PC-9 (cell line): ENCODE measurements around the gene GLRB. TPM values are rescaled to one million over a fixed set of nuclear protein-coding genes. Genes with fewer than 3 reads are reported as not detected.
A peak's percentile ranks its signal among the peaks of the same experiment; 100 is the strongest.

ENCODE experiments used
- Bru-seq: library from RNA; stranded (reverse); fragments of 400-500 nt; gene quantifications from one replicate; lab custom pipeline; 2021; lab: Mats Ljungman, UMichigan
- BruChase-seq, 2 experiments: library from RNA; stranded (reverse); fragments of 400-500 nt; gene quantifications; one replicate each; lab custom pipeline; 2021; lab: Mats Ljungman, UMichigan
- BruUV-seq: library from RNA; stranded (reverse); fragments of 400-500 nt; replicated peaks from 2 replicates; lab custom pipeline; 2021; lab: Mats Ljungman, UMichigan
- CTCF ChIA-PET: fragments of 300-600 bp; sonication (Branson Sonifier 250); formaldehyde crosslinking; loops from one replicate; lab custom pipeline; 2022; ENCODE audit warnings: antibody characterized with exemption; lab: Charles Lee
- POLR2A ChIA-PET: fragments of 300-600 bp; sonication (Branson Sonifier 250); formaldehyde crosslinking; loops from one replicate; lab custom pipeline; 2022; ENCODE audit warnings: antibody characterized with exemption; ENCODE audit not compliant: unreplicated experiment; lab: Charles Lee
- DNase-seq, 2 experiments: peaks; one replicate each; pipeline versions ENCODE4 v3.0.0 to v3.0.0-alpha.2; 2015 to 2022; ENCODE audit warnings: mixed read lengths in 1 of 2
- H2AFZ ChIP-seq: fragments of 200-600 bp; sonication (generic); 2 replicates; pipeline ENCODE4 v1.8.1; 2017; ENCODE audit warnings: antibody characterized with exemption
- H3F3A ChIP-seq: fragments of 200-600 bp; sonication (generic); 2 replicates; pipeline ENCODE4 v1.8.1; 2017; ENCODE audit warnings: antibody characterized with exemption, mild to moderate bottlenecking, low read depth; ENCODE audit not compliant: insufficient read depth
- H3K27ac ChIP-seq: fragments of 200-600 bp; sonication (generic); 2 replicates; pipeline ENCODE4 v1.6.1; 2016; ENCODE audit warnings: mixed run types
- H3K27me3 ChIP-seq: fragments of 200-600 bp; sonication (generic); 2 replicates; pipeline ENCODE4 v1.6.1; 2016; ENCODE audit warnings: low read depth, mixed run types; ENCODE audit not compliant: insufficient read depth
- H3K36me3 ChIP-seq: fragments of 200-600 bp; sonication (generic); 2 replicates; pipeline ENCODE4 v1.6.1; 2016; ENCODE audit warnings: low read depth, mixed run types
- H3K4me1 ChIP-seq: fragments of 200-600 bp; sonication (generic); replicated peaks from 2 replicates; pipeline ENCODE4 v1.6.1; 2016; ENCODE audit warnings: mixed run types; ENCODE audit not compliant: insufficient read depth
- H3K4me2 ChIP-seq: fragments of 200-600 bp; sonication (generic); 2 replicates; pipeline ENCODE4 v1.6.1; 2017; ENCODE audit warnings: mixed run types
- H3K4me3 ChIP-seq: fragments of 200-600 bp; sonication (generic); 2 replicates; pipeline ENCODE4 v1.6.1; 2016; ENCODE audit warnings: mixed run types
- H3K79me2 ChIP-seq: fragments of 200-600 bp; sonication (generic); 2 replicates; pipeline ENCODE4 v1.6.1; 2017; ENCODE audit warnings: low read depth, mixed run types
- H3K9me2 ChIP-seq: fragments of 200-600 bp; sonication (generic); 2 replicates; pipeline ENCODE4 v1.8.1; 2017; ENCODE audit warnings: mild to moderate bottlenecking; ENCODE audit not compliant: insufficient read depth
- H3K9me3 ChIP-seq: fragments of 200-600 bp; sonication (generic); 2 replicates; pipeline ENCODE4 v1.8.1; 2016; ENCODE audit warnings: low read depth; ENCODE audit not compliant: insufficient read depth
- H4K20me1 ChIP-seq: fragments of 200-600 bp; sonication (generic); 2 replicates; pipeline ENCODE4 v1.8.1; 2017; ENCODE audit not compliant: insufficient read depth
- EZH2 ChIP-seq: fragments of 200-600 bp; sonication (generic); IDR thresholded peaks from 2 replicates; pipeline ENCODE4 v1.8.0; 2017; ENCODE audit warnings: antibody characterized with exemption, low read depth
- intact Hi-C: fragments of 100-400 bp; cut with micrococcal nuclease; formaldehyde crosslinking; loops from one replicate; pipeline ENCODE4 v1.10.0; 2022; ENCODE audit not compliant: unreplicated experiment
- long read RNA-seq: library from polyadenylated mRNA; stranded (forward); transcript quantifications from one replicate; pipeline ENCODE4 v2.0.0, GENCODE V29; 2022
- total RNA-seq: library from RNA; stranded (reverse); gene quantifications from 2 replicates; pipeline ENCODE4 v1.2.3, GENCODE V29; 2021
- TF ChIP-seq, protein P1 (sequence below): fragments of 200-600 bp; sonication (generic); conservative IDR thresholded peaks from 2 replicates; pipeline ENCODE4 v1.6.1; 2017; ENCODE audit warnings: mixed run types, antibody characterized with exemption, mild to moderate bottlenecking, moderate library complexity

Gene GLRB
- total RNA-seq (7.0 and 7.3 TPM in 2 replicates), Bru-seq, nascent RNA (percentile 53 among the genes with signal in this experiment), BruChase-seq, experiment 1, labeled RNA remaining after a 2-hour chase (percentile 55 among the genes with signal in this experiment), BruChase-seq, experiment 2, labeled RNA remaining after a 6-hour chase (percentile 44 among the genes with signal in this experiment)
- long read RNA-seq, transcript GLRB-201 (10 exons, 3,126 nt) = major isoform, 19 of 27 reads
- long read RNA-seq, transcript GLRB-207 (9 exons, 2,765 nt) = minor isoform, 5 of 27 reads
- long read RNA-seq, partial matches to known transcripts = 2 of 27 reads
- long read RNA-seq, other reads (novel, unspliced or antisense) = 1 of 27 reads

DNA sequence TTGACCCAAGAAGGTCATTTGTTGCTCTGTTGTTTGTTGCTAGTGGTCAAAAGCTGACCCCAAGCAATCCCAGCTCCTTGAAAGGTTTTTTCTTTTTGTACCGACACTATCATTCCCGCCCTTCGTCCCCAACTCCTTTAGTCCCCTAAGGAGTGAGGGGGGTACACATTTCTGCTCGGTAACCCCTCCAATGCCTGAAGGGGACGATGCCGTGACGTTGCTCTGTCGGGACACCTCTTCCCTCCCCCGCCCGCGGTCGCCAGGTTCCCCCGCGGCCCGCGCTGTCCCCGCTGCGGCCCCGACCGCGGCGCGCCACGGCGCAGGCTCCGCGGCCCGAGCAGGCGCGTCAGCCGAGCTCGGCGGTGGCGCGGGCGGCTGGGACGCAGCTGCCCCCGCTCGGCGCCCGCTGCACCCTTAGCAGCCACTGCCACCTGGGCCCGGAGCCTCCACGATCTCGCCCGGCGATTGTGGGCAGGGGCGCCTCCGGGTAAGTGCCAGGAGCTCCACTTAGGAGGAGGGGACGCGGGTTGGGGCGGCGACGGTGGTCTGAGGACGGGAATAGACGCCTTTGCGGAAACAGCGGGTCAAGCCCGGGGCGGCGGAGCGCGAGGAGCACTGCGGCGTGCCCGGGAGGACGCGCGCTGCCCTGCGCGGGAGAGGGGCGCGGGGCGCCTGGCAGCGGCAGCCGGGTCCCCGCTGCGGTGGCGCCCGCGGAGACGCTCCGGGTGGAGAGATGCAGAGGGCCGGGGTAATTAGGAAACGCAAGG is at the start of gene GLRB:
GLRB (plus strand) TSS at position 340 of the 767 bp plus-strand sequence. CDS start 1,875 bp downstream, outside the sequence.
- CTCF ChIA-PET = interaction anchor here (0.6 to 1.4 kb wide), 2 partner anchors 30 to 51 kb away, joined by 3 read pairs; no protein-coding TSS in a partner anchor

DNA sequence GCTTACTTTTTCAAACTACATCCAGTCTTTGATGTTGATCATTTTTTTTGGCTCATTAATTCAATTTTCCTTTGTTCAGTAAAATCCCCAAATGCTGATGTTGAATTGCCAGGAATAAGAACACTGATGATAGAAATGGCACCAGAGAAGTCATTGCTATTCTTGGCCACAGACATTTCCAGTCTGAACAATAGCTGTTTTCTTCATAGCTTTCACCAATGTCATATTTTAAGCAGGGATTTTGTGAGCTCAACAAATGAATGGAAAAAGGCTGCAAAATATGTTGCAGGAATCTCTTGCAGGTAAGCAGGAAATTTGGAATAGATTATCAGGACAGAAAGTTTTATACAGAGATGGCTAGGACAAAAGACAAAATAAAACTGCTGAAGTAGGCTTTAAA is 40.5 kb upstream of the GLRB start:
- no peak for DNase-seq
- no peaks in the 10 kb centered on the region for H3K79me2 ChIP-seq
- BruUV-seq = no TSS peak
- H3K27ac ChIP-seq = no peak overlapping the region
- no peaks in the 10 kb centered on the region for H3F3A ChIP-seq
- H3K36me3 ChIP-seq = no peaks in the 10 kb centered on the region
- H3K4me1 ChIP-seq = no peaks in the 10 kb centered on the region
- no peaks in the 10 kb centered on the region for H3K9me2 ChIP-seq
- intact Hi-C loops = no loop called here
- no peak for TF ChIP-seq EZH2
- TF ChIP-seq, protein P1, sequence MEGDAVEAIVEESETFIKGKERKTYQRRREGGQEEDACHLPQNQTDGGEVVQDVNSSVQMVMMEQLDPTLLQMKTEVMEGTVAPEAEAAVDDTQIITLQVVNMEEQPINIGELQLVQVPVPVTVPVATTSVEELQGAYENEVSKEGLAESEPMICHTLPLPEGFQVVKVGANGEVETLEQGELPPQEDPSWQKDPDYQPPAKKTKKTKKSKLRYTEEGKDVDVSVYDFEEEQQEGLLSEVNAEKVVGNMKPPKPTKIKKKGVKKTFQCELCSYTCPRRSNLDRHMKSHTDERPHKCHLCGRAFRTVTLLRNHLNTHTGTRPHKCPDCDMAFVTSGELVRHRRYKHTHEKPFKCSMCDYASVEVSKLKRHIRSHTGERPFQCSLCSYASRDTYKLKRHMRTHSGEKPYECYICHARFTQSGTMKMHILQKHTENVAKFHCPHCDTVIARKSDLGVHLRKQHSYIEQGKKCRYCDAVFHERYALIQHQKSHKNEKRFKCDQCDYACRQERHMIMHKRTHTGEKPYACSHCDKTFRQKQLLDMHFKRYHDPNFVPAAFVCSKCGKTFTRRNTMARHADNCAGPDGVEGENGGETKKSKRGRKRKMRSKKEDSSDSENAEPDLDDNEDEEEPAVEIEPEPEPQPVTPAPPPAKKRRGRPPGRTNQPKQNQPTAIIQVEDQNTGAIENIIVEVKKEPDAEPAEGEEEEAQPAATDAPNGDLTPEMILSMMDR = no peak
- H3K27me3 ChIP-seq = no peaks in the 10 kb centered on the region
- H3K9me3 ChIP-seq = no peaks in the 10 kb centered on the region
- H3K4me2 ChIP-seq = no peak overlapping the region
- H4K20me1 ChIP-seq = no peaks in the 10 kb centered on the region
- no peak overlapping the region for H2AFZ ChIP-seq
- CTCF ChIA-PET = no interaction called here
- H3K4me3 ChIP-seq = no peak overlapping the region
- POLR2A ChIA-PET = no interaction called here

More for the DNA sequence above, at the start of gene GLRB:
- POLR2A ChIA-PET = interaction anchor here (0.6 to 0.7 kb wide), 2 partner anchors 7 to 40 kb away, joined by 3 to 7 read pairs; no protein-coding TSS in a partner anchor
- BruUV-seq = no TSS peak
- Histone ChIP-seq H2AFZ (peak within 1 kb of the TSS; percentile 99), H4K20me1 (no peaks in the 10 kb centered on the region), H3K9me2 (no peaks in the 10 kb centered on the region), H3K4me2 (peak within 1 kb of the TSS; percentile 82), H3K36me3 (no peaks in the 10 kb centered on the region), H3K4me1 (peaks cover 14% of the 10 kb centered on the region; the same call in 1 of the 2 replicates), H3K79me2 (no peaks in the 10 kb centered on the region), H3K4me3 (peak within 1 kb of the TSS; percentile 78), H3K9me3 (no peaks in the 10 kb centered on the region), H3F3A (no peaks in the 10 kb centered on the region), H3K27me3 (no peaks in the 10 kb centered on the region), H3K27ac (no peak within 1 kb of the TSS)
- TF ChIP-seq, protein P1 = no peak
- no peak for TF ChIP-seq EZH2
- intact Hi-C loops = no loop called here
- peak in 1 of 2 experiments; percentile 42 for DNase-seq

DNA sequence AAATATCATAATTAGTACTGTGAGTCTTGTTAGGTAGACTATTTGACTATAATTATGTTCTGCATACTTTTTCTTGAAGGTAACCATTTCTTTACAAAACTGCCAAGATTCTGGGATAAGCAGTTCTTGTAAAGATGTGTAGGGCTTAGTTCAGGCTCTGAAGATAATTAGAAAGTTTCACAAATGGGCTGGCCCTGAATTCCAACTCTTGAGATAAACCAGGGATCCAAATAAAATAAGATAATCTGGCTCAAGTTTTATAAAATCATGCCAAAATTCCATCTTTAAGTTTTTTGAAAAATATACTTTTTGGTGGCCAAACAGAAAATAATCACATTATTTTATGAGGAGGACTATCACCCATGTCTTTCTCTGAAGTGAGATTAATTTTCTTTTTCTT is 35.5 kb upstream of the GLRB start:
- CTCF ChIA-PET = no interaction called here
- no peak for DNase-seq
- no TSS peak for BruUV-seq

More for the DNA sequence above, 35.5 kb upstream of the GLRB start:
- Histone ChIP-seq H4K20me1 (no peaks in the 10 kb centered on the region), H2AFZ (no peak overlapping the region), H3K27ac (no peak overlapping the region), H3K9me2 (no peaks in the 10 kb centered on the region), H3K36me3 (no peaks in the 10 kb centered on the region), H3K4me1 (no peaks in the 10 kb centered on the region), H3K27me3 (no peaks in the 10 kb centered on the region), H3K79me2 (no peaks in the 10 kb centered on the region), H3K4me2 (no peak overlapping the region), H3K4me3 (no peak overlapping the region), H3F3A (no peaks in the 10 kb centered on the region), H3K9me3 (no peaks in the 10 kb centered on the region)
- TF ChIP-seq EZH2 = no peak
- TF ChIP-seq, protein P1 = no peak
- intact Hi-C loops = loop anchor here (10.0 kb wide), 2 partner anchors 266 to 446 kb away; no protein-coding TSS in a partner anchor
- POLR2A ChIA-PET = no interaction called here
